HG03108 (cell line): ENCODE measurements around the gene OR7E24.
"Not testable (repeated sequence)": the region's sequence is repeated elsewhere in the genome, so short reads cannot be mapped to it uniquely, and the experiment has no call there.

Source experiments
- ATAC-seq: cut with Tn5 transposase; IDR thresholded peaks from one replicate; pipeline ENCODE4 v1.9.1; 2021; ENCODE audit warnings: moderate library complexity; ENCODE audit not compliant: unreplicated experiment

The OR7E24 gene

GRCh38 chr19:9250630-9251029 lies at the start of gene OR7E24:
Gene OR7E24, plus strand, starts transcription at chr19:9250930. Its CDS starts 114 bp downstream, at chr19:9251044.
- no peak for ATAC-seq

GRCh38 chr19:9205501-9206113 lies 45.1 kb upstream of the OR7E24 start:
- ATAC-seq: no peak

- no peak for ATAC-seq
Measured at GRCh38 chr19:9219489-9219888, 31.2 kb upstream of the OR7E24 start, which contains the start of gene OR7D4. Gene OR7D4, minus strand, starts transcription at chr19:9219589. Its CDS starts 4,752 bp downstream, at chr19:9214837.

GRCh38 chr19:9251236-9251635 lies 506 bp downstream of the OR7E24 start:
- no peak for ATAC-seq

GRCh38 chr19:9283485-9283884 lies 32.8 kb downstream of the OR7E24 start:
- ATAC-seq: not testable (repeated sequence)

- no peak for ATAC-seq
Measured at GRCh38 chr19:9289231-9289884, 38.6 kb downstream of the OR7E24 start.

GRCh38 chr19:9295411-9295849 lies 44.7 kb downstream of the OR7E24 start:
- no peak for ATAC-seq

- ATAC-seq: no peak
Measured at GRCh38 chr19:9296336-9296735, 45.6 kb downstream of the OR7E24 start.
